Neural cell (in vitro differentiated cells): Measurements from ENCODE around the gene ZNF512B.

Experiments
- EP300 ChIP-seq: fragments of 450-650 bp; conservative IDR thresholded peaks from 2 replicates; pipeline ENCODE4 v1.6.1; 2014; ENCODE audit warnings: antibody characterized with exemption, mild to moderate bottlenecking, moderate library complexity; ENCODE audit not compliant: poor library complexity, severe bottlenecking
- POLR2AphosphoS5 ChIP-seq: IDR thresholded peaks from 2 replicates; pipeline ENCODE4 v1.6.1; 2012
- SMC3 ChIP-seq: fragments of 450-650 bp; conservative IDR thresholded peaks from 2 replicates; pipeline ENCODE4 v1.6.1; 2014; ENCODE audit warnings: antibody characterized with exemption, mild to moderate bottlenecking, moderate library complexity; ENCODE audit not compliant: poor library complexity
- TAF1 ChIP-seq: IDR thresholded peaks from 2 replicates; pipeline ENCODE4 v1.6.1; 2012; ENCODE audit warnings: low read depth
- TF ChIP-seq, protein P1 (sequence below): fragments of 450-650 bp; IDR thresholded peaks from 2 replicates; pipeline ENCODE4 v1.5.1; 2014; ENCODE audit warnings: antibody characterized with exemption, mild to moderate bottlenecking, moderate library complexity; ENCODE audit not compliant: poor library complexity, severe bottlenecking
- TF ChIP-seq, protein P2 (sequence below): IDR thresholded peaks from 2 replicates; pipeline ENCODE4 v1.6.1; 2012; ENCODE audit warnings: borderline replicate concordance

DNA sequence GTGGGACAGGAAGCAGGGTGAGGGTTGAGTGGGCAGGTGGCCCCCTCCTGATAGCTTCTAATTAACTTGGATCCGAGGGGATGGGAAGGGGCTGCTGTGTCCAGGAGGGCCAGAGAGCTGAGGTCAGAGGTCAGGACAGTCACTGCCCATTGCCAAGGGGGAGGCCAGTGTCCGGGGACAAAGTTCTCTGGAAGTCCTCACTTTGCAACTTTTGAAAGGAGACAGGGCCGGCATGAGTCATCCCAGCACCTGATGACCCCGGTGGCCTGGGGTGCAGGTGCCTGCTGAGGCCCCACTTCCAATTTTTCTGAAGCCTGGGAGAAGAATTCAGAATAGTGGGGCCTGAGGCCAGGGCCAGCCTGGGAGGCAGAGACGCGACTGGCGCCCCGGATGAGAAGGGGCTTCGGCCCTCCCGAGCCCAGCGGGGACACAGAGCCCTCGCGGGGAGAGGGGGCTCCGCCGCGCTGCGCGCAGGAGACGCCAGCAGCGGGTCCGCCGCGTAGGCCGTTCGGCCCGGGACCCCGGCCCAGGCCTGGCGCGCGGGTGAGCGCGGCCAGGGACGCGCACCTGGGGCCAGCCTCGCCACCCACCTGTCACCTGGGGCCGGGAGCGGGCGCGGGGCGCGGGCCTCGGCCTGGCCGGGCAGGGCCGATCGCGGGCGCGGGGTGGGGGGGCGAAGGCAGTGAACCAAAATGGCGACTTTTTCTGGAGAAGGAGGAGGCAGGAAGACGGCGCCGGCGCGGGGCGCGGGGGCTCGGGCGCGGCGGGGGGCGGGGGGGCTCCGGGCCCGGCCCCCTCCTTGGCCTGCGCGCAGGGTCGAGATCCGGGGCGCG, 586 bp downstream of the ZNF512B start:
- TF ChIP-seq EP300 (no peak), POLR2AphosphoS5 (no peak), TAF1 (no peak), SMC3 (peak; percentile 18)
- TF ChIP-seq, protein P1, sequence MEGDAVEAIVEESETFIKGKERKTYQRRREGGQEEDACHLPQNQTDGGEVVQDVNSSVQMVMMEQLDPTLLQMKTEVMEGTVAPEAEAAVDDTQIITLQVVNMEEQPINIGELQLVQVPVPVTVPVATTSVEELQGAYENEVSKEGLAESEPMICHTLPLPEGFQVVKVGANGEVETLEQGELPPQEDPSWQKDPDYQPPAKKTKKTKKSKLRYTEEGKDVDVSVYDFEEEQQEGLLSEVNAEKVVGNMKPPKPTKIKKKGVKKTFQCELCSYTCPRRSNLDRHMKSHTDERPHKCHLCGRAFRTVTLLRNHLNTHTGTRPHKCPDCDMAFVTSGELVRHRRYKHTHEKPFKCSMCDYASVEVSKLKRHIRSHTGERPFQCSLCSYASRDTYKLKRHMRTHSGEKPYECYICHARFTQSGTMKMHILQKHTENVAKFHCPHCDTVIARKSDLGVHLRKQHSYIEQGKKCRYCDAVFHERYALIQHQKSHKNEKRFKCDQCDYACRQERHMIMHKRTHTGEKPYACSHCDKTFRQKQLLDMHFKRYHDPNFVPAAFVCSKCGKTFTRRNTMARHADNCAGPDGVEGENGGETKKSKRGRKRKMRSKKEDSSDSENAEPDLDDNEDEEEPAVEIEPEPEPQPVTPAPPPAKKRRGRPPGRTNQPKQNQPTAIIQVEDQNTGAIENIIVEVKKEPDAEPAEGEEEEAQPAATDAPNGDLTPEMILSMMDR = no peak
- TF ChIP-seq, protein P2, sequence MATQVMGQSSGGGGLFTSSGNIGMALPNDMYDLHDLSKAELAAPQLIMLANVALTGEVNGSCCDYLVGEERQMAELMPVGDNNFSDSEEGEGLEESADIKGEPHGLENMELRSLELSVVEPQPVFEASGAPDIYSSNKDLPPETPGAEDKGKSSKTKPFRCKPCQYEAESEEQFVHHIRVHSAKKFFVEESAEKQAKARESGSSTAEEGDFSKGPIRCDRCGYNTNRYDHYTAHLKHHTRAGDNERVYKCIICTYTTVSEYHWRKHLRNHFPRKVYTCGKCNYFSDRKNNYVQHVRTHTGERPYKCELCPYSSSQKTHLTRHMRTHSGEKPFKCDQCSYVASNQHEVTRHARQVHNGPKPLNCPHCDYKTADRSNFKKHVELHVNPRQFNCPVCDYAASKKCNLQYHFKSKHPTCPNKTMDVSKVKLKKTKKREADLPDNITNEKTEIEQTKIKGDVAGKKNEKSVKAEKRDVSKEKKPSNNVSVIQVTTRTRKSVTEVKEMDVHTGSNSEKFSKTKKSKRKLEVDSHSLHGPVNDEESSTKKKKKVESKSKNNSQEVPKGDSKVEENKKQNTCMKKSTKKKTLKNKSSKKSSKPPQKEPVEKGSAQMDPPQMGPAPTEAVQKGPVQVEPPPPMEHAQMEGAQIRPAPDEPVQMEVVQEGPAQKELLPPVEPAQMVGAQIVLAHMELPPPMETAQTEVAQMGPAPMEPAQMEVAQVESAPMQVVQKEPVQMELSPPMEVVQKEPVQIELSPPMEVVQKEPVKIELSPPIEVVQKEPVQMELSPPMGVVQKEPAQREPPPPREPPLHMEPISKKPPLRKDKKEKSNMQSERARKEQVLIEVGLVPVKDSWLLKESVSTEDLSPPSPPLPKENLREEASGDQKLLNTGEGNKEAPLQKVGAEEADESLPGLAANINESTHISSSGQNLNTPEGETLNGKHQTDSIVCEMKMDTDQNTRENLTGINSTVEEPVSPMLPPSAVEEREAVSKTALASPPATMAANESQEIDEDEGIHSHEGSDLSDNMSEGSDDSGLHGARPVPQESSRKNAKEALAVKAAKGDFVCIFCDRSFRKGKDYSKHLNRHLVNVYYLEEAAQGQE = no peak
